H1 (cell line): ENCODE results near the gene SGCG. TPM values are rescaled to one million over a fixed set of nuclear protein-coding genes. Genes with fewer than 3 reads are reported as not detected.

Experiments
- CTCF ChIA-PET: fragments of 300-600 bp; sonication (Branson Sonifier 250); formaldehyde crosslinking; loops from one replicate; lab custom pipeline; 2021; ENCODE audit not compliant: partially characterized antibody; lab: Charles Lee
- POLR2A ChIA-PET: fragments of 300-600 bp; sonication (Branson Sonifier 250); formaldehyde crosslinking; loops from one replicate; lab custom pipeline; 2021; ENCODE audit warnings: inconsistent platforms; ENCODE audit not compliant: partially characterized antibody; lab: Charles Lee
- DNase-seq, 2 experiments: peaks; one replicate each; pipeline versions ENCODE4 v3.0.0 to v3.0.0-alpha.2; 2010 to 2022; ENCODE audit warnings: low spot score in 2 of 2, low read depth in 1 of 2, mixed read lengths in 1 of 2
- FAIRE-seq: peaks from 2 replicates; lab custom pipeline; 2011; peaks lifted over from hg19 to GRCh38; lab: Jason Lieb, UNC
- H2AFZ ChIP-seq: 2 replicates; pipeline ENCODE4 v1.8.1; 2012; ENCODE audit warnings: low read length, inconsistent platforms
- H2AK5ac ChIP-seq: 2 replicates; pipeline ENCODE4 v1.6.1; 2013; ENCODE audit warnings: low read depth, low read length
- H2BK120ac ChIP-seq: replicated peaks from 2 replicates; pipeline ENCODE3; 2013; ENCODE audit warnings: low read depth, low read length, inconsistent platforms
- H2BK12ac ChIP-seq: 2 replicates; pipeline ENCODE4 v1.6.1; 2013; ENCODE audit warnings: low read depth, low read length
- H2BK15ac ChIP-seq: 2 replicates; pipeline ENCODE4 v1.6.1; 2013; ENCODE audit warnings: low read length
- H2BK20ac ChIP-seq: 2 replicates; pipeline ENCODE4 v1.6.1; 2013; ENCODE audit warnings: low read length
- H2BK5ac ChIP-seq: 2 replicates; pipeline ENCODE4 v1.6.1; 2013; ENCODE audit warnings: low read depth, low read length
- H3K14ac ChIP-seq: 2 replicates; pipeline ENCODE4 v1.6.1; 2013; ENCODE audit warnings: inconsistent platforms; ENCODE audit not compliant: insufficient read length
- H3K18ac ChIP-seq: 2 replicates; pipeline ENCODE4 v1.6.1; 2013; ENCODE audit warnings: low read length; ENCODE audit errors: extremely low read depth
- H3K23ac ChIP-seq: 2 replicates; pipeline ENCODE4 v1.6.1; 2013; ENCODE audit warnings: inconsistent platforms; ENCODE audit not compliant: insufficient read length
- H3K23me2 ChIP-seq: 2 replicates; pipeline ENCODE4 v1.6.1; 2013; ENCODE audit warnings: low read depth, low read length
- H3K27ac ChIP-seq: 2 replicates; pipeline ENCODE4 v1.6.1; 2011; ENCODE audit warnings: low read depth, low read length, inconsistent platforms
- H3K27me3 ChIP-seq, 4 experiments: replicated peaks in 1 of 4; 1 replicate in 1 of 4; 2 replicates in 3 of 4; pipeline versions ENCODE4 v1.6.1 to v1.8.1; 2011 to 2013; ENCODE audit warnings: low read length in 3 of 4, mild to moderate bottlenecking in 3 of 4, inconsistent platforms in 2 of 4, mixed read lengths in 2 of 4, moderate library complexity in 1 of 4; ENCODE audit not compliant: control insufficient read depth in 3 of 4, insufficient read depth in 3 of 4; ENCODE audit errors: extremely low read depth in 1 of 4
- H3K36me3 ChIP-seq, 4 experiments: 2 replicates each; pipeline versions ENCODE4 v1.6.1 to v1.8.1; 2011 to 2013; ENCODE audit warnings: mild to moderate bottlenecking in 4 of 4, low read length in 3 of 4, moderate library complexity in 2 of 4, control low read depth in 1 of 4, inconsistent platforms in 1 of 4; ENCODE audit not compliant: insufficient read depth in 4 of 4, control insufficient read depth in 2 of 4
- H3K4ac ChIP-seq: replicated peaks from 2 replicates; pipeline ENCODE3; 2013; ENCODE audit warnings: low read length, low read depth, mixed read lengths, inconsistent platforms; ENCODE audit not compliant: insufficient read length
- H3K4me1 ChIP-seq, 4 experiments: replicated peaks in 1 of 4; 1 replicate in 1 of 4; 2 replicates in 3 of 4; pipeline versions ENCODE4 v1.6.1 to v1.8.1; 2011 to 2013; ENCODE audit warnings: low read length in 3 of 4, inconsistent platforms in 2 of 4, mixed read lengths in 1 of 4; ENCODE audit not compliant: insufficient read depth in 4 of 4, control insufficient read depth in 3 of 4
- H3K4me2 ChIP-seq, 2 experiments: 2 replicates each; pipeline versions ENCODE4 v1.6.1 to v1.8.1; 2011 to 2013; ENCODE audit warnings: low read depth in 2 of 2, low read length in 2 of 2, control low read depth in 1 of 2, inconsistent platforms in 1 of 2, mild to moderate bottlenecking in 1 of 2; ENCODE audit not compliant: insufficient read depth in 1 of 2
- H3K4me3 ChIP-seq, 4 experiments: fragments of 200-600, 300-600 bp in 1 of 4; sonication (generic), shearing (Covaris generic), sonication (Bioruptor Twin) in 1 of 4; 2 replicates each; pipeline versions ENCODE4 v1.5.1 to v1.8.1; 2011 to 2016; ENCODE audit warnings: low read length in 4 of 4, low read depth in 3 of 4, control low read depth in 2 of 4, inconsistent platforms in 2 of 4, mild to moderate bottlenecking in 2 of 4, mixed read lengths in 1 of 4, moderate library complexity in 1 of 4; ENCODE audit not compliant: insufficient read depth in 2 of 4; ENCODE audit errors: extremely low read depth in 1 of 4
- H3K56ac ChIP-seq: replicated peaks from 2 replicates; pipeline ENCODE3; 2013; ENCODE audit warnings: low read depth, mild to moderate bottlenecking, mixed read lengths, low read length, inconsistent platforms; ENCODE audit not compliant: insufficient read length
- H3K79me1 ChIP-seq: 2 replicates; pipeline ENCODE4 v1.6.1; 2013; ENCODE audit warnings: low read depth, low read length, control low read depth
- H3K79me2 ChIP-seq, 2 experiments: 2 replicates each; pipeline versions ENCODE4 v1.6.1 to v1.8.1; 2012 to 2013; ENCODE audit warnings: low read length in 2 of 2, mild to moderate bottlenecking in 2 of 2, inconsistent platforms in 1 of 2; ENCODE audit not compliant: insufficient read depth in 2 of 2, control insufficient read depth in 1 of 2
- H3K9ac ChIP-seq, 4 experiments: replicated peaks in 1 of 4; 1 replicate in 1 of 4; 2 replicates in 3 of 4; pipeline versions ENCODE4 v1.6.1 to v1.8.1; 2011 to 2013; ENCODE audit warnings: low read depth in 3 of 4, low read length in 3 of 4, control low read depth in 2 of 4, mild to moderate bottlenecking in 2 of 4, moderate library complexity in 2 of 4, inconsistent platforms in 1 of 4; ENCODE audit errors: extremely low read depth in 1 of 4
- H3K9me3 ChIP-seq, 2 experiments: 2 replicates each; pipeline versions ENCODE4 v1.6.1 to v1.8.1; 2012 to 2013; ENCODE audit warnings: mild to moderate bottlenecking in 2 of 2, moderate library complexity in 2 of 2, control low read depth in 1 of 2, inconsistent platforms in 1 of 2, low read depth in 1 of 2, low read length in 1 of 2, mixed read lengths in 1 of 2; ENCODE audit not compliant: insufficient read depth in 2 of 2
- H4K20me1 ChIP-seq, 2 experiments: replicated peaks in 1 of 2; 2 replicates each; pipeline versions ENCODE3 to v1.8.1; 2011 to 2013; ENCODE audit warnings: inconsistent platforms in 2 of 2, low read length in 2 of 2, mild to moderate bottlenecking in 1 of 2; ENCODE audit not compliant: insufficient read depth in 2 of 2, control insufficient read depth in 1 of 2
- H4K5ac ChIP-seq: 2 replicates; pipeline ENCODE4 v1.6.1; 2013; ENCODE audit warnings: low read length, low read depth, mixed read lengths, inconsistent platforms; ENCODE audit not compliant: insufficient read length
- H4K8ac ChIP-seq: 2 replicates; pipeline ENCODE4 v1.8.0; 2013; ENCODE audit warnings: mild to moderate bottlenecking, moderate library complexity, low read length, inconsistent platforms; ENCODE audit not compliant: insufficient read depth; ENCODE audit errors: extremely low read depth
- H4K91ac ChIP-seq: replicated peaks from 2 replicates; pipeline ENCODE3; 2013; ENCODE audit warnings: low read length, mixed read lengths, inconsistent platforms; ENCODE audit not compliant: insufficient read length
- CTCF ChIP-seq, 3 experiments: IDR thresholded peaks; 1 replicate in 2 of 3; 2 replicates in 1 of 3; pipeline versions ENCODE4 v1.5.1 to v1.6.1; 2011; ENCODE audit warnings: low read length in 3 of 3, mild to moderate bottlenecking in 3 of 3, inconsistent platforms in 2 of 3, low read depth in 1 of 3, moderate library complexity in 1 of 3; ENCODE audit not compliant: insufficient read depth in 1 of 3; ENCODE audit errors: control extremely low read depth in 1 of 3
- HDAC2 ChIP-seq, 2 experiments: fragments of 300-600 bp in 1 of 2; sonication (generic) in 1 of 2; IDR thresholded peaks; 2 replicates each; pipeline ENCODE4 v1.6.1; 2011 to 2012; ENCODE audit warnings: low read depth in 2 of 2, low read length in 2 of 2, mild to moderate bottlenecking in 2 of 2, moderate library complexity in 2 of 2, borderline replicate concordance in 1 of 2, inconsistent platforms in 1 of 2
- HDAC6 ChIP-seq: IDR thresholded peaks from one replicate; pipeline ENCODE4 v1.7.1; 2012; ENCODE audit warnings: low read depth, mild to moderate bottlenecking, inconsistent platforms, low read length, moderate library complexity
- JUND ChIP-seq: IDR thresholded peaks from 2 replicates; pipeline ENCODE4 v1.6.1; 2011; ENCODE audit warnings: mild to moderate bottlenecking, improper control_type of control experiment, low read length
- RBBP5 ChIP-seq: IDR thresholded peaks from 2 replicates; pipeline ENCODE4 v1.7.1; 2012; ENCODE audit warnings: low read depth, mild to moderate bottlenecking, inconsistent platforms, low read length, moderate library complexity, borderline replicate concordance
- WGBS, 2 experiments: shearing (Covaris generic) in 1 of 2; methylation state at CpG; one replicate each; pipeline versions ENCODE4 v1.1.6 to v1.1.7; 2013 to 2015; ENCODE audit warnings: low lambda C conversion rate in 2 of 2, mixed read lengths in 2 of 2, inconsistent platforms in 1 of 2, low coverage in 1 of 2, missing lambda C conversion rate in 1 of 2; ENCODE audit not compliant: insufficient replicate concordance in 2 of 2, insufficient coverage in 1 of 2, insufficient read length in 1 of 2; ENCODE audit errors: extremely low coverage in 1 of 2, missing lambda C conversion rate in 1 of 2; 5-methylcytosine and 5-hydroxymethylcytosine counted together
- polyA plus RNA-seq, 7 experiments: library from polyadenylated mRNA; depleted of rRNA in 3 of 7; stranded (reverse) in 5 of 7; unstranded in 2 of 7; fragments of >200 nt in 5 of 7; fragments of 200-250 nt in 2 of 7; gene quantifications; 1 replicate in 5 of 7; 2 replicates in 1 of 7; 4 replicates in 1 of 7; pipeline versions ENCODE4 v1.2.1 to v1.2.3, GENCODE V29; 2011 to 2013; ENCODE audit warnings: missing spikeins in 2 of 7, mixed read lengths in 2 of 7
- total RNA-seq: library from RNA; stranded (reverse); fragmentation: NEBNext Ultra II Directional; extraction: Animal tissue kit (Norgen Biotek cat#: 25700); gene quantifications from 2 replicates; pipeline ENCODE4 v1.2.1, GENCODE V29; 2021

SGCG gene
- total and polyA plus RNA-seq, 2 of the 8 experiments (the other 6 are each of a cell fraction or from before 2014, with no cell fraction given) = 0.05 TPM; not detected in 1

GRCh38 chr13:23344931-23345595 is 164.3 kb downstream of the SGCG start:
- no peak overlapping the region for H3K27ac ChIP-seq

More at GRCh38 chr13:23344931-23345595, 164.3 kb downstream of the SGCG start:
- no peak overlapping the region for H2BK5ac ChIP-seq
- H3K79me1 ChIP-seq = peaks cover 2% of the 10 kb centered on the region; the same call in 1 of the 2 replicates
- no peak overlapping the region for H4K5ac ChIP-seq
- no peak overlapping the region for H2AK5ac ChIP-seq
- H2BK15ac ChIP-seq = no peak overlapping the region
- no peak overlapping the region for H4K8ac ChIP-seq
- peaks cover 10 to 17% of the 10 kb centered on the region in 2 experiments; a peak in 3 of 4 replicates for H3K9me3 ChIP-seq
- H3K56ac ChIP-seq = no peak overlapping the region
- DNase-seq = no peak
- 85% methylated on average over 4 of the region's 4 CpGs; no CpG with 5 or more reads in 1 of the 2 experiments for WGBS, 2 experiments
- no peak overlapping the region for H4K91ac ChIP-seq
- ChIA-PET CTCF (no interaction called here), POLR2A (no interaction called here)
- no peak overlapping the region for H3K4me3 ChIP-seq
- H3K4ac ChIP-seq = no peak overlapping the region
- no peak overlapping the region for H3K4me2 ChIP-seq
- H3K18ac ChIP-seq = no peak overlapping the region
- H3K9ac ChIP-seq = peak overlapping the region in 1 of 4 experiments; percentile 34; a peak in 1 of 7 replicates
- no peak overlapping the region for H3K23ac ChIP-seq
- peaks cover 4 to 36% (median 22%) of the 10 kb centered on the region in 4 experiments; a peak in 7 of 8 replicates for H3K36me3 ChIP-seq
- no peaks in the 10 kb centered on the region for H3K4me1 ChIP-seq
- no peaks in the 10 kb centered on the region for H3K23me2 ChIP-seq
- H3K79me2 ChIP-seq = peaks cover 3 to 12% of the 10 kb centered on the region in 2 experiments; a peak in 1 of 4 replicates
- TF ChIP-seq JUND = no peak
- TF ChIP-seq HDAC2 (IDR thresholded peaks at IDR 0.05; ENCODE audit: borderline replicate concordance in 1 of 2, low read depth in 2 of 2, low read length in 2 of 2) = no peak
- no peak for TF ChIP-seq RBBP5
- TF ChIP-seq CTCF (IDR thresholded peaks at IDR 0.05; ENCODE audit: control extremely low read depth in 1 of 3, insufficient read depth in 1 of 3, low read depth in 1 of 3, low read length in 3 of 3) = no peak
- no peak for TF ChIP-seq HDAC6
- H4K20me1 ChIP-seq = peaks cover 2 to 3% of the 10 kb centered on the region in 2 experiments
- no peak overlapping the region for H2BK120ac ChIP-seq
- no peak overlapping the region for H3K14ac ChIP-seq
- no peak overlapping the region for H2AFZ ChIP-seq
- H2BK12ac ChIP-seq = no peak overlapping the region
- no peaks in the 10 kb centered on the region for H3K27me3 ChIP-seq
- no peak overlapping the region for H2BK20ac ChIP-seq
- FAIRE-seq = no peak
